Measurements from ENCODE around the gene TMEM51. TPM values are rescaled to one million over a fixed set of nuclear protein-coding genes. Genes with fewer than 3 reads are reported as not detected.

Gene TMEM51
- polyA plus RNA-seq, 1 donor (not counting 4 experiments of a cell fraction or from before 2014, with no cell fraction given), result 12.9 TPM

GRCh38 chr1:15148475-15148874 lies 5.1 kb upstream of the TMEM51 start:
- FAIRE-seq (peak; percentile 43), DNase-seq (ENCODE audit: low read depth, low spot score) (no peak)
- Histone ChIP-seq H4K20me1 (ENCODE audit: control insufficient read depth, extremely low read depth, insufficient read depth, low read length) (no peaks in the 10 kb centered on the region), H2AFZ (ENCODE audit: control insufficient read depth, low read length) (no peak overlapping the region), H3K9me3 (ENCODE audit: control insufficient read depth, low read depth, low read length) (no peaks in the 10 kb centered on the region), H3K27me3 (ENCODE audit: control insufficient read depth, extremely low read depth, insufficient read depth, low read length) (no peaks in the 10 kb centered on the region), H3K36me3 (ENCODE audit: control insufficient read depth in 2 of 2, extremely low read depth in 1 of 2, insufficient read depth in 2 of 2, low read length in 2 of 2) (no peaks in the 10 kb centered on the region), H3K9me1 (ENCODE audit: control insufficient read depth, extremely low read depth, insufficient read depth, low read length) (peaks cover 3% of the 10 kb centered on the region), H3K9ac (ENCODE audit: control insufficient read depth, extremely low read depth, insufficient read depth, low read length) (no peak overlapping the region), H3K4me3 (ENCODE audit: control insufficient read depth in 2 of 3, extremely low read depth in 1 of 3, insufficient read depth in 2 of 3, low read depth in 1 of 3, low read length in 3 of 3) (no peak overlapping the region), H3K4me2 (ENCODE audit: control insufficient read depth, extremely low read depth, insufficient read depth, low read depth, low read length) (no peak overlapping the region), H3K79me2 (ENCODE audit: control insufficient read depth, insufficient read depth, low read length) (no peaks in the 10 kb centered on the region), H3K4me1 (ENCODE audit: control insufficient read depth, extremely low read depth, insufficient read depth, low read length) (peaks cover 9% of the 10 kb centered on the region), H3K27ac (ENCODE audit: control insufficient read depth, insufficient read depth, low read length) (no peak overlapping the region)
- TF ChIP-seq EZH2 (IDR thresholded peaks at IDR 0.05; ENCODE audit: low read length), result no peak
- TF ChIP-seq CTCF (optimal IDR thresholded peaks at IDR 0.05 in 1 of 3, IDR thresholded peaks at IDR 0.05 in 1 of 3, conservative IDR thresholded peaks at IDR 0.05 in 1 of 3; ENCODE audit: extremely low read depth in 1 of 3, insufficient read depth in 2 of 3, low read length in 3 of 3), result no peak
- dilution Hi-C loops (cut with MboI; ENCODE audit: extremely low pct_ligation_motif_present, low sequenced_read_pairs), result no loop called here

DNA sequence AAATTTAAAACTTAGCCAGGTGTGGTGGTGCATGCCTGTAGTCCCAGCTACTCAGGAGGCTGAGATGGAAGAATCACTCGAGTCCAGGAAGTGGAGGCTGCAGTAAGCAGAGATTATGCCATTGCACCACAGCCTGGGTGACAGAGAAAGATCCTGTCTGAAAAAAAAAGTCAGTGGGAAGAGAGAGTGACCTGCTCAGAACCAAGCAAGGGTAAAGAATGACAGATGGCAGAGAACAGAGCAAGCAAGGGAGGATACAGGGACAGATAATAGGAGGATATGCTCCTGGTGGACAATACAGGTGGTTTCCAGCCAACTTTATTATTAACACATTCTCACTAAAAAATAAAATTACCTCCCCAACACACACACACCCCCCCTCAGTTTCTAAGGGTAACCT lies 4.6 kb upstream of the TMEM51 start:
- no peak overlapping the region for H2AFZ ChIP-seq (ENCODE audit: control insufficient read depth, low read length)
- peaks cover 2% of the 10 kb centered on the region for H3K79me2 ChIP-seq (ENCODE audit: control insufficient read depth, insufficient read depth, low read length)
- TF ChIP-seq CTCF (optimal IDR thresholded peaks at IDR 0.05 in 1 of 3, IDR thresholded peaks at IDR 0.05 in 1 of 3, conservative IDR thresholded peaks at IDR 0.05 in 1 of 3; ENCODE audit: extremely low read depth in 1 of 3, insufficient read depth in 2 of 3, low read length in 3 of 3) (no peak), EZH2 (IDR thresholded peaks at IDR 0.05; ENCODE audit: low read length) (no peak)
- peaks cover 9% of the 10 kb centered on the region for H3K4me1 ChIP-seq (ENCODE audit: control insufficient read depth, extremely low read depth, insufficient read depth, low read length)
- no peak overlapping the region for H3K4me3 ChIP-seq (ENCODE audit: control insufficient read depth in 2 of 3, extremely low read depth in 1 of 3, insufficient read depth in 2 of 3, low read depth in 1 of 3, low read length in 3 of 3)
- DNase-seq (ENCODE audit: low read depth, low spot score), result no peak
- no peak overlapping the region for H3K4me2 ChIP-seq (ENCODE audit: control insufficient read depth, extremely low read depth, insufficient read depth, low read depth, low read length)
- H3K9ac ChIP-seq (ENCODE audit: control insufficient read depth, extremely low read depth, insufficient read depth, low read length), result no peak overlapping the region
- peaks cover 3% of the 10 kb centered on the region for H3K9me1 ChIP-seq (ENCODE audit: control insufficient read depth, extremely low read depth, insufficient read depth, low read length)
- H4K20me1 ChIP-seq (ENCODE audit: control insufficient read depth, extremely low read depth, insufficient read depth, low read length), result no peaks in the 10 kb centered on the region
- H3K36me3 ChIP-seq (ENCODE audit: control insufficient read depth in 2 of 2, extremely low read depth in 1 of 2, insufficient read depth in 2 of 2, low read length in 2 of 2), result no peaks in the 10 kb centered on the region
- no peak for FAIRE-seq
- H3K9me3 ChIP-seq (ENCODE audit: control insufficient read depth, low read depth, low read length), result no peaks in the 10 kb centered on the region
- no peak overlapping the region for H3K27ac ChIP-seq (ENCODE audit: control insufficient read depth, insufficient read depth, low read length)
- dilution Hi-C loops (cut with MboI; ENCODE audit: extremely low pct_ligation_motif_present, low sequenced_read_pairs), result no loop called here
- H3K27me3 ChIP-seq (ENCODE audit: control insufficient read depth, extremely low read depth, insufficient read depth, low read length), result no peaks in the 10 kb centered on the region

All from keratinocyte (primary cell).